Posterior cingulate gyrus (tissue), 11 donors: ENCODE measurements around the gene ALDH3B2.
A peak's percentile ranks its signal among the peaks of the same experiment; 100 is the strongest.
"Not testable (repeated sequence)": the region's sequence is repeated elsewhere in the genome, so short reads cannot be mapped to it uniquely, and the experiment has no call there.

Experiments
- DNase-seq, 10 donors: peaks; one replicate each; pipeline versions ENCODE4 v3.0.0 to v3.0.0-alpha.2; 2020 to 2021; ENCODE audit warnings: mixed read lengths in 3 of 10
- intact Hi-C: fragments of 100-400 bp; cut with DNase I; formaldehyde crosslinking; loops from one replicate; pipeline ENCODE4 v1.15.1; 2023

The ALDH3B2 gene

GRCh38 chr11:67674442-67674871 is at the start of gene ALDH3B2:
Gene ALDH3B2, minus strand, starts transcription at chr11:67674623. Its CDS starts 7,688 bp downstream, at chr11:67666935.
- DNase-seq: no peak
- intact Hi-C loops: no loop called here

DNA sequence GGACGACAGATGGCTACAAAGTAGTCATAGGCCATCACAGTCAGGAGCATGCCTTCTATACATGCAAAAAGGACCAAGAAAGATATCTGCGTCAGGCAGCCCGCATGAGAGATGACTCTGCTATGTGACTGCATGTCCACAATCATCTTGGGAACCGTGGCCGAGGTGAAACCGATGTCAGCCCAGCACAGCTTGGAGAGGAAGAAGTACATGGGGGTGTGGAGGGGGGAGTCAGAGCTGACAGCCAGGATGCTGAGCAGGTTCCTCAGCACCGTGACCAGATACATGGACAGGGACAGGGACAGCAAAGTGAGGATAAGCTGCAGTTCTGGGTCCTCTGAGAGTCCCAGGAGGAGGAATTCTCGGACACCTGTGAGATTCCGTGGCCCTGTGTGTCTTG is 48.6 kb upstream of the ALDH3B2 start:
- intact Hi-C loops, DNase-seq: not testable (repeated sequence)

- DNase-seq, intact Hi-C loops: not testable (repeated sequence)
These were observed 41.8 kb upstream of the ALDH3B2 start for GRCh38 chr11:67716226-67716625.

GRCh38 chr11:67715801-67716200 is 41.4 kb upstream of the ALDH3B2 start:
- intact Hi-C loops, DNase-seq: not testable (repeated sequence)

DNA sequence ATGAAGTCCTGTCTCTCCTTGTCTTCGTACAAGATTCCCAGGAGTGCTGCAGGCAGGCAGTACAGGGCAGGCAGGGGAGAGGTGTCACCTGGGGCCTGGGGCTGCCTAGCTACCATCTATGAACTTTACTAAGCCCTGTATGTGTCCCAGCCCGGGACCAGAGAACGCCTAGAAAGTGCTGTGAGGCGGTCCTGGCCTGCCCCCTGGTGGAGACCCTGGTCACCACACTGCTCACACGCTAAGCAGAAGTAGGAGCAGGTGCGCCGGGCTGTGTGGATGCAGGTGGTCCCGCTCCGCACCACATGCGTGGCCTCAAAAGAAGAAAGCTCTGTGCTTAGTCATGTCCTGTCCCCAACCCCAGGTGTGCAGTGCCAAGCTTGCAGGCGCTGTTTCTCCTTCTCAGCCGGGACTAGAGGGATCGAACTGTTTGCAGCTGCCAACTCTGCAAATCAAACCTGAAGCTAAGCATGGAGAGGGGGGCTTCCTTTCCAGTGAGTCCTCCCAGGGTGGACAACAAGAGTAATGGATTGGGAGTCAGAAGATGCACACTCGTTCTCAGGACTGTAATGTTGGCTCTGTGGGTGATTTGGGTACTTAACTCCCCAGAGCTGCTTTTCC is 39.6 kb upstream of the ALDH3B2 start:
- intact Hi-C loops: not testable (repeated sequence)
- peak in 7 of 10 donors; percentile 36 to 88 (median 42) for DNase-seq

DNA sequence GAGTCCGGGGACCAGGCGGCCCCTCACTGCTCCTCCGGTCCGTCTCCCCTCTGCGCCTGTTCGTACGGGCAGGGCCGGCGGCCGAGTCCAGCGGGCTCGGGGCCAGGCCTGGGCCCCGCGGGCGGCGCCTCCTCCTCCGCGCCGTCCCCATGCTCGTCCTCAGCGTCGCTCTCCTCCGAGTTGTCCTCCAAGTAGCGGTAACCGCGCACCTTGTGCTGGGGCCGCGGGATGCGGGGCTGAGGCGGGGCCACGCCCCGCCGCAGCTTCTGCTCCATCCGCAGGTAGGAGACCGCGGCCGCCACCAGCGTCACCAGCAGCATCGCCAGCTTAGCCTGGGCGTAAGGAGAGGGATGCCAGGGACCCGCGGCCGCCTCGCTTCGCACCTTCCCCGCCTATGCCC is 37.3 kb upstream of the ALDH3B2 start:
- peak in 1 of 10 donors; percentile 44 for DNase-seq
- intact Hi-C loops: not testable (repeated sequence)

GRCh38 chr11:67711212-67711611 is 36.8 kb upstream of the ALDH3B2 start:
- intact Hi-C loops: not testable (repeated sequence)
- DNase-seq: peak in 1 of 10 donors; percentile 52

DNA sequence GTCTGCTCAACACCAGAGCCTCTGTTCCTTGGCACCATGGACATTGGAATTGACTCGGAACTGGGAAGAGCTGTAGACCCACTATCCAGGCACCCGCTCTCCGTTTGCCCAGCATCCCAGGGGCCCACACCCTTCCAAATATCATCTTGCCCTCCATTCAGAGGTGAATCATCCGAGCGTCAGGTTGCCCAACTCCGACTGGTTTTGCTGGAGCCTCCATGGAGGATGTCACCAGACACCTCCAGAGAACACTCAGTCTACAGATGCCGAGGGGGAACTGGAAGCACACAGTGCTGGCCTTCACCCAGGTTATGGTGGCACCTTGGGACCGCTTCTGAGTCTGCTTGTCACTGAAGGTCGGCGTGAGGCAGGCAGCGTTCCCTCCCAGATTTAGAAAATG is 35.4 kb upstream of the ALDH3B2 start:
- intact Hi-C loops: not testable (repeated sequence)
- DNase-seq: peak in 1 of 10 donors; percentile 60

DNA sequence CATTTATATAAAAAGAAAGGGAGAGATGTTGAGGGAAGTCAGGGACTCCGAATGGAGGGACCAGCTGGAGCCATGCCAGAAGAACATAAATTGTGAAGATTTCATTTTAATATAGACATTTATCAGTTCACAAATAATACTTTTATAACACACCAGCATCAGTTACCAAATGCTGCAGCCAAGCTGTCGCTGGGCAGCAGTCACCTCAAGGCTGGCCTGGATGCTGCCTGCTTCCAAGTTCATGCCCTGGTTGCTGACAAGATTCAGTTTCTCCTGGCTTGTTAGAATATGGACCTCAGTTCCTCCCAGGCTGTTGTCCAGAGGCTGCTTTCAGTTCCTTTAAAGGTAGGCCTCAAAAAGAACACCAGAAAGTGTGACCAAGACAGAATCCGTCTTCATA is 30.8 kb upstream of the ALDH3B2 start:
- DNase-seq: peak in 1 of 10 donors; percentile 58
- intact Hi-C loops: no loop called here

DNA sequence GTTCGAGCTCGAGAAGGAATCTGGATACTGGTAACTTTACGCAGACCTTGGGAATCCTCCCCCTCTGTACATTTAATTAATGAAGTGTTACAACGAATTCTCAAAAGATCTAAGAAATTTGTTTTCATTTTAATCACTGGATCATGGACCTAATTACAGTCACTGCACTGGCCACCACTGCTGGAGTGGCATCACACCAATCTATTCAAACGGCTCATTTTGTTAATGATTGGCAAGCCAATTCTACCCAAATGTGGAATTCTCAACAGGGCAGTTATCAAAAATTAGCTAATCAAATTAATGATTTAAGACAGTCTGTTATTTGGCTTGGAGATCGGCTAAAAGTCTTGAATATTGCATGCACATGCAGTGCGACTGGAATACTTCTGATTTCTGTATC is 30.1 kb upstream of the ALDH3B2 start:
- intact Hi-C loops: no loop called here
- peak in 1 of 10 donors; percentile 30 for DNase-seq

DNA sequence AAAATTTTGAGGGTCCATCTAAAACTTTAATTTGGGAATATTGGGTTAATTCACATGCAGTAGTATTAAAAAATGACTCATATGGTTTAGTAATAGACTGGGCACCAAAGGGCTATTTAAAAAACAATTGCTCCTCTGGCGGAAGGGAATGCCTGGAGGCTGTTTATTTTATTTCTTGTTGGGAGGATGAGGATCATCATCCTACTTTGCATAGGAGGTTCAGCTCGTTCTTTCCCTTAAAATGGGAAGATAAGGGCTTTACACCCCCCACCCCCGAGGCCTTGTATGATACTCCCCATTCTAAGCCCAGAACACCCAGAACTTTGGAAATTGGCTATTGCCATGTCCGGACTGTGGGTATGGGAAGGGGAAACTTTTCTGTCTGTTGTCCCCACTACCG is 29.3 kb upstream of the ALDH3B2 start:
- DNase-seq, intact Hi-C loops: not testable (repeated sequence)

DNA sequence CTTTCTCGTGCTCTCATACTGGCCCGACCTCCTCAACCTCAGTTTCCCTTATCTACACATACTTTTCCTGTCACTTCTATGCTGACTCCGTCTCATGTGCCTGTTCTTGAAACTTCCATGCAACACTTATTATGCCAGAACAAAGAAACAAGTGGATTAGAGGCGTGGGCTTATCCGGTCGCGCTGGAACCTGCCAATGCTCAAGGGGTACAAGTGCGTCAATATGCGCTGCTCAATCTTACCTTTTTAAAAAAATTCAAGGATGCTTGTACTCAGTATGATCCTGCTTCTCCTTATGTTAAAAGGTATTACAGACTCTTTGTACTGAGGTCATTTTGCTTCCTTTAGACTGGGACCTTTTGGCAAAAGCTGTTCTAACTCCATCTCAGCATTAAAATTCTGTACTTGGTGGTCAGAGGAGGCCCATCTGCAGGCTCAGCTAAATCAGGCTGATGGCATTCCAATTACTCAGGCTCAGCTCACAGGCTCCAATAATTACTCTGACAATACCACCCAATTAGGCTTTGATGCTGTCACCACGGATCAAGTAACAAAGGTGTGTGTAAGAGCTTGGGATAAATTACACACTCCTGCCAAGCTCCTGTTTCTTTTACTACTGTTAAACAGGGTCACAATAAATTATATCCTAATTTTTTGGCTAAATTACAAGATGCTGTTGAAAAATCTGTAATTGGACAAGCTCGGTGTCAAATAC is 26.3 kb upstream of the ALDH3B2 start:
- peak in 1 of 10 donors; percentile 35 for DNase-seq
- intact Hi-C loops: no loop called here

DNA sequence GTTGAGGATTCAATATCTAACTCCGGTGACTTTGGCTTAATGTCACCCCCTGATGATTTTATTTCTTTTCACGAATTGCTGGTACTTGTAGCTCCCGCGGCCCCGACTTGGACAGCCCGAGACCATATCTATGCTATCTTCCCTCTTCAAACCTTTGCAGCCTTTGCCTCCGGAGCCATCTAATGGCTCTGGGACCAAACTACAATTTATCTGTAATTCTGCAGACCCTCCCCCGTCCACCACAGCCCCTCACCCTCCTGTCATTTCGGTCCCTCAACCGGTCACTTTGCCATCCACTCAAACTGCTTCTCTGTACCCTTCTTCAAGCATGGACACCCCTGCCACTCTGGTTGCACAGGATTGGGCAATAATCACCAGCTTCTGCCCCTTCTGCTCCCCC is 25.7 kb upstream of the ALDH3B2 start:
- intact Hi-C loops: no loop called here

DNA sequence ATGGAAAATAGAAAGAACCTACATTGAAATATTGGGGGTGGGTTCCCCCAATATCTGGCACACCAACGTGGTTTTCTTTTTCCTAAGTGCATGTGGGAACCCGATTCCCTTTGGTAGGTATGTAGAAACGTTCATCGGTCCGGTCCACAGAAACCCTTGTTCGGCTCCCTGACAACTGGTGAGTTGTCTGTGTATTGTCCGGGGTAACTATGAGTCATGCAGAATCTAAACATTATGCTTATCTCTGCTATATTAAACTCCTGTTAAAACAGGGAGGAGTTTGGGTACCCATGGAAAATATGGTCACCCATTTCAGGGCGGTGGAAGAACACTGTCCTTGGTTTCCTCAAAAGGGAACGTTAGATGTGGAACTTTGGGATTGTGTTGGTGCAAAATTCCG is 25.1 kb upstream of the ALDH3B2 start:
- no peak for DNase-seq
- intact Hi-C loops: no loop called here

More for the DNA sequence above, 25.7 kb upstream of the ALDH3B2 start:
- no peak for DNase-seq

- intact Hi-C loops: no loop called here
- DNase-seq: peak in 1 of 10 donors; percentile 62
These were observed 23.8 kb upstream of the ALDH3B2 start for GRCh38 chr11:67698247-67698646.

GRCh38 chr11:67697846-67698245 is 23.4 kb upstream of the ALDH3B2 start:
- DNase-seq: no peak
- intact Hi-C loops: no loop called here

- intact Hi-C loops: no loop called here
- DNase-seq: no peak
These were observed 22.6 kb upstream of the ALDH3B2 start for GRCh38 chr11:67696998-67697397.

DNA sequence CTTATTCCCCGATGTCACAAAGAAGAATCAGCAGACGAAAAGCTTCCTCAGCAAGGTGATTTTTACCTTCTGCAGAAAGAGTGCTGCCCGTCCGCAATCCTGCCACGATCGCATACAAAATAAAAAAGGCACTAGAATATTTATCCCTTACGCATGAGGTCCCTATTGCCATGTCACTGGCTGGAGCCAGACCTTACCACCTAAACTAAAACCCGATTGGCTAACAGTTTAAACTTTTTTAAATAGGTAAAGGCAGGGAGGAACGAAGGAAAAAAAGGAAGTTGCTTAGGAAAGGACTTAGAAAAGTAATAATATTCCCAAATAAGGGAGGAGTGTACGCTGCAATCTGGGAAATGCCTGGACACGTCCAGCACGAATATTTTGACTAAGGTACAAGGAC is 21.2 kb upstream of the ALDH3B2 start:
- intact Hi-C loops: no loop called here
- no peak for DNase-seq

DNA sequence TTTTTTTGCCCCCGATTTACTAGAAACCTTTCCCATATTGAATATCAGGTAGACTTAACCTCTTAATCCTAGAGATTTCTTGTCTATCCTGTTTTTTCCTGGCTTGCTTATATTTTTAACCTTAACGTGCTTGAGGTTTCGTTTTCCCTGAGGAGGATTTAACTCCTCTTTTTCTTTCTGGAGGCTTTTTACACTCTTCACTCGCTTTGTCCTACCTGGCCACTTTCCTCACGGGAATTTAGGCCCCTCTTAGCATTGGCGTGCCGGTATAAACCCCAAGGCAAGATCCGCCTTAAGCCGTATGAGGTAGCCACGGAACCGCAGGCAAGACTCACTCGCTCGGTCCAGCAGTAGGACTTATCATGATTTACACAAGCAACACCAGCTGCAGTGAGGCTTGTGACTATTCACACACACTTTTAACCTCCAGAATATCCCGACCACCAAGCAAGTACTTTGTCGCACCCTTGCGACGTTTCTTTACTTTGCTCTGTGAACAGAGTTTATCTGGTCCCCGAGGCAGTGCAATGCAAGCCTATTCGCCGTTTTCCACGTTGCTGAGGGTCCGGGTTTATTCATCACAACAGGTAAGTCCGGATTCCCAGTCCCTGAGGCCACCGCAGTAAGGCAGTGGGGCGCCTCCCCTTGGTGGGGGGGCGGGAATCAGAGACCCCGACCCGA is 20.6 kb upstream of the ALDH3B2 start:
- peak in 1 of 10 donors; percentile 38 for DNase-seq
- intact Hi-C loops: no loop called here

- DNase-seq: no peak
- intact Hi-C loops: no loop called here
These were observed 16.7 kb upstream of the ALDH3B2 start for GRCh38 chr11:67691149-67691548.

GRCh38 chr11:67689178-67689577 is 14.8 kb upstream of the ALDH3B2 start:
- intact Hi-C loops: no loop called here

More at GRCh38 chr11:67689178-67689577, 14.8 kb upstream of the ALDH3B2 start:
- DNase-seq: no peak
